Stimulated activated CD4-positive, alpha-beta T cell treated with anti-CD3 and anti-CD28 coated beads, Interleukin-2, amount 100 ng/mL, for 24 hours (primary cell): Measurements from ENCODE around the gene APOA5.
A peak's percentile ranks its signal among the peaks of the same experiment; 100 is the strongest.
"Not testable (repeated sequence)": the region's sequence is repeated elsewhere in the genome, so short reads cannot be mapped to it uniquely, and the experiment has no call there.

Source experiments
- DNase-seq, 2 donors: peaks; one replicate each; pipeline ENCODE4 v3.0.0-alpha.2; 2020

The APOA5 gene, protein sequence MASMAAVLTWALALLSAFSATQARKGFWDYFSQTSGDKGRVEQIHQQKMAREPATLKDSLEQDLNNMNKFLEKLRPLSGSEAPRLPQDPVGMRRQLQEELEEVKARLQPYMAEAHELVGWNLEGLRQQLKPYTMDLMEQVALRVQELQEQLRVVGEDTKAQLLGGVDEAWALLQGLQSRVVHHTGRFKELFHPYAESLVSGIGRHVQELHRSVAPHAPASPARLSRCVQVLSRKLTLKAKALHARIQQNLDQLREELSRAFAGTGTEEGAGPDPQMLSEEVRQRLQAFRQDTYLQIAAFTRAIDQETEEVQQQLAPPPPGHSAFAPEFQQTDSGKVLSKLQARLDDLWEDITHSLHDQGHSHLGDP

DNA sequence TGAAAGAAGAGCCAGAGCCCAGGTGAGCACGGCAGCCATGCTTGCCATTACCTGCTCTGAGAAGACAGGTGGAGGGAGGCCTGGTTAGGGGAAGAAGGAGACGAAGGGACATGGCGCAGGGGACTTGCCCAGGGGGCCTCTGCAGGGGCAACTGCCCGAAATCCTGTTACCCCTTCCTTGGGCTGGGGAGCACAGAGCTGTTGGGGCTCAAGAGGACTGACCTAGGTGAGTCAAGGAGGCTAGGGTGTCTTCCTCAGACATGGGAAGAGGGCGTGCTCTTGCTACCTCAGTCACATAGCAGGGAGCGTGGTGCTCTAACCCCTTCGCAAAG, at the start of gene APOA5:
Gene APOA5 (minus strand): TSS at position 67 of the 331 bp plus-strand sequence. CDS start 19 bp downstream, at position 48.
- DNase-seq: no peak

DNA sequence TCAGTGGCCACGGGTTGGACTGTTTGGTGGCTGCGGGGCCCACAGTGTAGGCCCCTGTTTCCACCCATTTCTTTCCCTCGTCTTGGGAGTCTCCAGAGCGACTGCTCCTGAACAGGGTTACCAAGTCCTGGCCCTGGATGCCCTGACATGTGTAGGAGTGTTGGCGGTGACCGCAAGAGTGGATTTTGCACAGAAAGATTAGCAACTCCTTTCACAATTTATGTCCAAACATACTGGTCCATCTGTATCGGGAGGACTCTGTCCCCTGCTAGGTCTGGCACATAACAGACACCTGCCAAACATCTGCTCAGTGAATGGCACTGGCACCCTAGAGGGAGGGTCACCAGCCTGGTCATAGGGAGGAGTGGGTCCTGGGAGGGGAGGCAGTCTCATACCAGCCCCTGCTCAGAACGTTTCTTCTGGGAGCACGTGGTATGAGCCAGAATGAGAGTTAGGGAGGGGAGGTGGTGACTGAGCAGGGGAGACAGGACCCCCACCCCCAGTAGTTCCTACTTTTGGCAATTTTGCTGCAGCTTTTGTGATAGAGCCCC, 49.1 kb upstream of the APOA5 start:
- no peak for DNase-seq

DNA sequence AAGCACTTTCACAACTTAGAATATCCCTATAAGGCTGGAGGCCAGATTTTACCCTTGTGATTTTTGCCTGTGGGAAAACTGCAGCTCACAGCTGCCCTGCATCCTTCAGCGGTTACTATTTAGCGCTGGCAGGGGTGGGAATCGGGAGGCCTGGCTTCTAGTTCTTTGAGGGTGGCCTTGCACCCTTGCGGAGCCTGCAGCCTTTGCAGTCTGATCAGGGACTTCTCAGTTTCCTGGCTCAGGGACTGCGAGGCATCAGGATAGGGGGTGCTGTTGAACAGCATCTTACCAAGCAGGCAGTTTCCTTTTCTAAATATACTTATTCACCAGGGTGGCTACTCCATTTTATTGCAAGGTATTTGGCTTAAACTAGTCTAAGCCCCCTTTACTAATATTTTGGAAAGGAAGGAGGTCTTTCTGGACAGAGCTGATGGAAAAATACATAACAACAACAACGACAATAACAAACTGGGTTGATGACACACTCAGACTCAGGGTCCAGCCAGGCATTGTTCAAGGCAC, 48.6 kb upstream of the APOA5 start:
- no peak for DNase-seq

DNA sequence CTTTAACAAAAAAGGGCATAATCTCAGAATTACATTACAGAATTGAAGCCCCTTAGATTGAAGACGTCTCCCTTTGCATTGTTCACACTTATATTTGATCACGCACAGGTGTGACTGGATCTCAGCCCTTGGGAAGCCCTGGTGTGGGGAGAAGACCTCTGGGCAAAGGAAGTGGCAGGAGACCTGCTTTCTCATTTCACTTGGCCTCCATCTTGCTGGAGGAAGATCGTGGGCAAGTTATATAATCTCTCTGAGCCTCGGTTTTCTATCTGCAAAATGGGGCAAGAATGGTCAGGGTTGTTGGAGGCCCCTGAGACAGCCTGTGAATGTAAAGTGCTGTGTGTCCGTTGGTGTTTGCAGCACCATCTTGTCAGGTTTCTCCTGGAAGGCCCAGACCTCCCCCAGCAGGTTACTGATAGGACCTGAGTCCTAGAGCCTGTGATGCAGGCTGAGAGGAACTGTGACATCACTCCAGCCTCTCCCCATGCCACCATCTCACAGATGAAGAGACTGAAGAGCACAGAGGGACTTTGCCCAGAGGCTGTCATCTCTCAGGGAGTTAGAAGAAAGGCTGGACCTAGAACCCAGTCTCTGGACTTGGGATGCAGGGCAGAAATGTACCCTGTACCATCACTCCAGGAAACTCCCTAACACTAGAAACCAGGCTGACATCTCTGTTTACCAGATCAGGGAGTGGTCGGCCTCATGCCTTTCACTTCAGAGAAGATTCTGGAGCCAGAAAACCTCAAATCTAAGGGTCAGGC, 46.8 kb upstream of the APOA5 start:
- DNase-seq: no peak

DNA sequence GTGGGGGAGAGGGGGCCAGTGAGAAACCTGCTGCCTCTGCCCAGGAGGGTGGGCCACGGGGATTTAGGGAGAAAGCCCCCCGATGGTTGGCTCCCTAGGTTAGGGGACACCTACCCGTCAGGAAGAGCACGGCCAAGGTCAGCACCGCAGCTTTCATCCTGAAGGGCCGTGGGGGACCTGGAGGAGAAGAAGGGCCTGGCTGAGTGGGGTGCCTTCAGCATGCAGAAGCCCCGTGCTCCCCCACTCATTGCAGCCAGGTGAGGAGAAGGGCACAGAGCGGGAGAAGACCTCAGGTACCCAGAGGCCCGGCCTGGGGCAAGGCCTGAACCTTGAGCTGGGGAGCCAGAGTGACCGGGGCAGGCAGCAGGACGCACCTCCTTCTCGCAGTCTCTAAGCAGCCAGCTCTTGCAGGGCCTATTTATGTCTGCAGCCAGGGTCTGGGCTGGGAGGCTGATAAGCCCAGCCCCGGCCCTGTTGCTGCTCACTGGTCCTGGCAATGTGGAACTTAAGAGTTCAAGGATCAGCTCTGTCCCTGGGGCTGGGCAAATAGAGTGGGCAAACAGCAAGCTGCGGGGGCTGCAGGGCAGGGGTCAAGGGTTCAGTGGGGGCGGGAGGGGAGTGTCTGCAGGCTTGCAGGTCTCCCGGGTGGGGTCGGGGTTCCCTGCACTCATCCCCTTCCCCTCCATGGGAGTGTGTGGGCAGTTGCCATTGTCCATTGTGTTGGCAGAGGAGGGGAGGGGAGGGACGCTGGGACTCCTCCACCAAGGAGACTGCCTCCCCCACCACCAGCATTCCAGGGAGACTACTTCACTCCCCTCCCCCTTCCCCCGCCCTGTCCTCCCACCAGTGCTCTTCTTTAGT, 45.8 kb upstream of the APOA5 start, which contains the start of gene APOA1:
Gene APOA1 (minus strand): TSS at position 392 of the 861 bp plus-strand sequence. CDS start 235 bp downstream, at position 157.
- DNase-seq: no peak

DNA sequence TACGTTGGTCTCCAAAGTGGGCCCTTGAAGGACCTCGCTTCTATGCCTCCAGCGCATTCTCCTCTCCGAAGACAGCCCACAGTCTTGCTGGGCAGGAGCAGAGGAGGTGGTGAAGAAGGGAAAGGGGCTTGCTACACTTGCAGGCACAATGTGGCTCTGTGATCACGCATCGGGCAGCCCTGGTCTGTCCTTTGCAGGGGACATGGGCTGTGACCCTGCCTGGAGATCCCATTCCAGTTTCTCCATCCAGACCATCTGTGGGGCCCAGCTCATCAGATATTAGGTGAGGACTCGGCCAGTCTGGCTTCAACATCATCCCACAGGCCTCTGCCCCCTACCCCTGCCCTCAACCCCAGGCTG, 44.9 kb upstream of the APOA5 start:
- no peak for DNase-seq

DNA sequence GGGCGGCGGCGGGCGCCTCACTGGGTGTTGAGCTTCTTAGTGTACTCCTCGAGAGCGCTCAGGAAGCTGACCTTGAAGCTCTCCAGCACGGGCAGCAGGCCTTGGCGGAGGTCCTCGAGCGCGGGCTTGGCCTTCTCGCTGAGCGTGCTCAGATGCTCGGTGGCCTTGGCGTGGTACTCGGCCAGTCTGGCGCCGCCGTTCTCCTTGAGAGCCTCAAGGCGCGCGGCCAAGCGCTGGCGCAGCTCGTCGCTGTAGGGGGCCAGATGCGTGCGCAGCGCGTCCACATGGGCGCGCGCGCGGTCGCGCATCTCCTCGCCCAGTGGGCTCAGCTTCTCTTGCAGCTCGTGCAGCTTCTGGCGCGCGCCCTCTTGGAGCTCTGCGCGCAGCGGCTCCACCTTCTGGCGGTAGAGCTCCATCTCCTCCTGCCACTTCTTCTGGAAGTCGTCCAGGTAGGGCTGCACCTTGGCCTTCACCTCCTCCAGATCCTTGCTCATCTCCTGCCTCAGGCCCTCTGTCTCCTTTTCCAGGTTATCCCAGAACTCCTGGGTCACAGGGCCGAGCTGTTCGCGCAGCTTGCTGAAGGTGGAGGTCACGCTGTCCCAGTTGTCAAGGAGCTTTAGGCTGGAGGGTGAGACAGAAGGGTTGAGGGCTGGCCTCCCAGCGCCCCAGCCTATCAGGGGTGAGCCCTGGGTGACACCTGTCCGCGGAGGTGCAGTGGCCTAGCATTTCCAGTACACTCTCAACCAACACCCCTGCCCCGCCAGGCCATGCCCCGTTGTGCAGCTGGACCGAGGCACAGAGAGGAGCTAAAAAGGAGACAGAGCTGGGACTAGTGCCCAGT, 44.3 kb upstream of the APOA5 start:
- DNase-seq: peak; percentile 74 to 83

DNA sequence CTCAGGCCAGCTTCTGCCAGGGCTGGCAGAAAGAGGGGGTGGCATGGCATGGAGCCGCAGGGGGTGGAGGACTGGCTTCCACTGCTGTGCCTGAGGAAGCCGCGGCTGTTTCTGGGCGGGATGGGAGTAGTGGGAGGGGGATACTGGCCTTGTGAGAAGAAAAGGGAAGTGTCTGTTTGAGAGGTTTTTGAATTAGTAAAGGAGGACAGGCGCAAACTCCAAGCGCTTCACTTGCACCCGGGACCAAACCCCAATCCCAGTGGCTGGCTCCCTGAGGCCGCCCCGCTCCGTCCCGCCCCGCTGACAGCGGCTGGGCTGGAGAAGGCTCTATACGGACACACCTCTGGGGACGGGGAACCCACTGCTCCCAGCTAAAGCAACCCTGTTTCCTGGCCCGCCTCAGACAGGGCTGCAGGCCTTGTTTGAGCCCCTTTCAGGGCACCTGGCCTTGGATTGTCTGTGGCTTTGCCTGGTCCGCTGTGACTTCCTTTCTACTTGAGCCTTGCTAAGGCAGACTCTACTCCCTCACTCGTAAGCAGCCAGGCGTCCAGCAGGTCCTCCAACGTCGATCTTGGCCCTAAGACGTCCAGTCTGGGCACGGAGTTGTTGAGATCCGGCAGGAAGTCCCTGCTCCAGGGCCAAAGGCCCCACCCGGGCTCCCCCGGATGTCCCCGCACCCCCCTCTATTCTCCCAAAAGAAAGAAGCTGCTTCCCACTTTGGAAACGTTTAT, 43.5 kb upstream of the APOA5 start:
- DNase-seq: peak in 1 of 2 donors; percentile 10

DNA sequence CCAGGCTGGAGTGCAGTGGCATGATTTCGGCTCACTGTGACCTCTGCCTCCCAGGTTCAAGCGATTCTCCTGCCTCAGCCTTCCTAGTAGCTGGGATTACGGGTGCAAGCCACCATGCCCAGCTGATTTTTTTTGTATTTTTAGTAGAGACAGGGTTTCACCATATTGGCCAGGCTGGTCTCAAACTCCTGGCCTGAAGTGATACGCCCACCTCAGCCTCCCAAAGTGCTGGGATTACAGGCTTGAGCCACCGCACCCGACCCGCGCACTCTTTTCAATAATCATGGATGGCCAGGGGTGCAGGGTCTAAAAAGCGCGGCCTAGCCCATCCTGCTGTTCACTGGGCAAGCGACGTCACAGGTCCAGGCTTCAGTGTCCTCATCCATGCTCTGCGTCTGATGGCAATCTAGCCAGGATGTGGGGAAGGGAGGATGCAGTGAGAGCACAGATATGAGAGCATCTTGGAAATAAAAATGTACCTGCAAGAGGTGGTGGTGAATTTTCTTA, 42.9 kb upstream of the APOA5 start:
- not testable (repeated sequence) for DNase-seq

DNA sequence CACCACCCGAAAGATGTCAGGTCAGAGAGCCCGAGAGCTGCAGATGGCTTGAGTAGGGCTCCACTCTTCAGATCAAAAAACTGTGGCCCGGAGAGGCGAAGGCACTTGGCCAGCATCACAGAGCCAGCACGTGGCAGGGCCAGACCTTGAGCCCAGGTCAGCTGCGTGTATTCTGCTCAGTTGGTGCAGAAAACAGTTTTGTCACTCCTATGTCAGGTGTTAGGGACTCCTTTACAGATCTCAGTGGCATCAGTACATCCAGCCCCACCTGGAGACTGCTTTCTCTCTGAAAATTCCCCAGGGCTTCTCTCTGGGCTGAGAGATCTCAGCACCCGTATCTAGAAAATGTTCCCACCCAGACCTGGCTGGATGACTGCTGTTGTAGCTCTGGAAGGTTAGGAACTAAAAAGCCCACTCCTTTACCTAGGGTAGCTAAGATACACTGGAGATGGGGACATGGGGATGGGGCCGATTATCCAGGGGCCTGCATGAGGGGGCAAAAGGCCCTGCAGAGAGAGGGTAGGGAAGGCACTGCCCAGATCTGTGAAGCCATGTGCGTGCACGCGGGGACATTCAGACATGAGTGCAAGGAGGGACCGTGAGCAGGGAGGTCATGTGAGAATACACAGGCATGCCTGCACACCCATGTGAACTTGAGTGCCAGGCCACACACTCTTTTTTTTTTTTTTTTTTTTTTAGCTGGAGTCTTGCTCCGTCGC, 42.3 kb upstream of the APOA5 start:
- DNase-seq: no peak

DNA sequence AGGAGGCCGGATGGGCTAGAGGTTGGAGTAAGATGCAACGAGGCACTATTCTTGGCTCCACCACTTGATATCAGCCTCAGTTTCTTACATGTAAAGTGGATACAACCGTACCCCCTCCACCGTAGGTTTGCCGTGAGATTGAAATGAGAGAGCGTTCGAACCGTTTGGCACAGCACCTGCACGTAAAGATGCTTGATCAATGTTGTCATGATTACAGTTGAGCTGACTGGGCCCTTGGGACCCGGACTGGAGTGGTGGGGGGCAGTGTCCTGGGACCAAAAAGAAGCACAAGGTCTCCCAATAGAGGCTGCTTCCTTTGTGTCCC, 41.8 kb upstream of the APOA5 start:
- DNase-seq: no peak

DNA sequence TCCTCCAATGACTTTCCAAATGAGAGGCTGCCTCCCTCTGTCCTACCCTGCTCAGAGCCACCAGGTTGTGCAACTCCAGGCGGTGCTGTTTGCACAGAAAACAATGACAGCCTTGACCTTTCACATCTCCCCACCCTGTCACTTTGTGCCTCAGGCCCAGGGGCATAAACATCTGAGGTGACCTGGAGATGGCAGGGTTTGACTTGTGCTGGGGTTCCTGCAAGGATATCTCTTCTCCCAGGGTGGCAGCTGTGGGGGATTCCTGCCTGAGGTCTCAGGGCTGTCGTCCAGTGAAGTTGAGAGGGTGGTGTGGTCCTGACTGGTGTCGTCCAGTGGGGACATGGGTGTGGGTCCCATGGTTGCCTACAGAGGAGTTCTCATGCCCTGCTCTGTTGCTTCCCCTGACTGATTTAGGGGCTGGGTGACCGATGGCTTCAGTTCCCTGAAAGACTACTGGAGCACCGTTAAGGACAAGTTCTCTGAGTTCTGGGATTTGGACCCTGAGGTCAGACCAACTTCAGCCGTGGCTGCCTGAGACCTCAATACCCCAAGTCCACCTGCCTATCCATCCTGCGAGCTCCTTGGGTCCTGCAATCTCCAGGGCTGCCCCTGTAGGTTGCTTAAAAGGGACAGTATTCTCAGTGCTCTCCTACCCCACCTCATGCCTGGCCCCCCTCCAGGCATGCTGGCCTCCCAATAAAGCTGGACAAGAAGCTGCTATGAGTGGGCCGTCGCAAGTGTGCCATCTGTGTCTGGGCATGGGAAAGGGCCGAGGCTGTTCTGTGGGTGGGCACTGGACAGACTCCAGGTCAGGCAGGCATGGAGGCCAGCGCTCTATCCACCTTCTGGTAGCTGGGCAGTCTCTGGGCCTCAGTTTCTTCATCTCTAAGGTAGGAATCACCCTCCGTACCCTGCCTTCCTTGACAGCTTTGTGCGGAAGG, 40.9 kb upstream of the APOA5 start:
- DNase-seq: no peak

DNA sequence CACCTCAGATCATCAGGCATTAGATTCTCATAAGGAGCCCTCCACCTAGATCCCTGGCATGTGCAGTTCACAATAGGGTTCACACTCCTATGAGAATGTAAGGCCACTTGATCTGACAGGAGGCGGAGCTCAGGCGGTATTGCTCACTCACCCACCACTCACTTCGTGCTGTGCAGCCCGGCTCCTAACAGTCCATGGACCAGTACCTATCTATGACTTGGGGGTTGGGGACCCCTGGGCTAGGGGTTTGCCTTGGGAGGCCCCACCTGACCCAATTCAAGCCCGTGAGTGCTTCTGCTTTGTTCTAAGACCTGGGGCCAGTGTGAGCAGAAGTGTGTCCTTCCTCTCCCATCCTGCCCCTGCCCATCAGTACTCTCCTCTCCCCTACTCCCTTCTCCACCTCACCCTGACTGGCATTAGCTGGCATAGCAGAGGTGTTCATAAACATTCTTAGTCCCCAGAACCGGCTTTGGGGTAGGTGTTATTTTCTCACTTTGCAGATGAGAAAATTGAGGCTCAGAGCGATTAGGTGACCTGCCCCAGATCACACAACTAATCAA, 40.2 kb upstream of the APOA5 start:
- no peak for DNase-seq

DNA sequence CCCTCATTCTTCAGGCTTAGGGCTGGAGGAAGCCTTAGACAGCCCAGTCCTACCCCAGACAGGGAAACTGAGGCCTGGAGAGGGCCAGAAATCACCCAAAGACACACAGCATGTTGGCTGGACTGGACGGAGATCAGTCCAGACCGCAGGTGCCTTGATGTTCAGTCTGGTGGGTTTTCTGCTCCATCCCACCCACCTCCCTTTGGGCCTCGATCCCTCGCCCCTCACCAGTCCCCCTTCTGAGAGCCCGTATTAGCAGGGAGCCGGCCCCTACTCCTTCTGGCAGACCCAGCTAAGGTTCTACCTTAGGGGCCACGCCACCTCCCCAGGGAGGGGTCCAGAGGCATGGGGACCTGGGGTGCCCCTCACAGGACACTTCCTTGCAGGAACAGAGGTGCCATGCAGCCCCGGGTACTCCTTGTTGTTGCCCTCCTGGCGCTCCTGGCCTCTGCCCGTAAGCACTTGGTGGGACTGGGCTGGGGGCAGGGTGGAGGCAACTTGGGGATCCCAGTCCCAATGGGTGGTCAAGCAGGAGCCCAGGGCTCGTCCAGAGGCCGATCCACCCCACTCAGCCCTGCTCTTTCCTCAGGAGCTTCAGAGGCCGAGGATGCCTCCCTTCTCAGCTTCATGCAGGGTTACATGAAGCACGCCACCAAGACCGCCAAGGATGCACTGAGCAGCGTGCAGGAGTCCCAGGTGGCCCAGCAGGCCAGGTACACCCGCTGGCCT, 38.7 kb upstream of the APOA5 start:
- DNase-seq: no peak

DNA sequence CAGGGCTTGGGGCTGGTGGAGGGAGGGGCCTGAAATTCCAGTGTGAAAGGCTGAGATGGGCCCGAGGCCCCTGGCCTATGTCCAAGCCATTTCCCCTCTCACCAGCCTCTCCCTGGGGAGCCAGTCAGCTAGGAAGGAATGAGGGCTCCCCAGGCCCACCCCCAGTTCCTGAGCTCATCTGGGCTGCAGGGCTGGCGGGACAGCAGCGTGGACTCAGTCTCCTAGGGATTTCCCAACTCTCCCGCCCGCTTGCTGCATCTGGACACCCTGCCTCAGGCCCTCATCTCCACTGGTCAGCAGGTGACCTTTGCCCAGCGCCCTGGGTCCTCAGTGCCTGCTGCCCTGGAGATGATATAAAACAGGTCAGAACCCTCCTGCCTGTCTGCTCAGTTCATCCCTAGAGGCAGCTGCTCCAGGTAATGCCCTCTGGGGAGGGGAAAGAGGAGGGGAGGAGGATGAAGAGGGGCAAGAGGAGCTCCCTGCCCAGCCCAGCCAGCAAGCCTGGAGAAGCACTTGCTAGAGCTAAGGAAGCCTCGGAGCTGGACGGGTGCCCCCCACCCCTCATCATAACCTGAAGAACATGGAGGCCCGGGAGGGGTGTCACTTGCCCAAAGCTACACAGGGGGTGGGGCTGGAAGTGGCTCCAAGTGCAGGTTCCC, 38.0 kb upstream of the APOA5 start, which contains the start of gene APOC3:
Gene APOC3 (plus strand): TSS at position 383 of the 659 bp plus-strand sequence. CDS start 676 bp downstream, outside the sequence.
- DNase-seq: no peak

DNA sequence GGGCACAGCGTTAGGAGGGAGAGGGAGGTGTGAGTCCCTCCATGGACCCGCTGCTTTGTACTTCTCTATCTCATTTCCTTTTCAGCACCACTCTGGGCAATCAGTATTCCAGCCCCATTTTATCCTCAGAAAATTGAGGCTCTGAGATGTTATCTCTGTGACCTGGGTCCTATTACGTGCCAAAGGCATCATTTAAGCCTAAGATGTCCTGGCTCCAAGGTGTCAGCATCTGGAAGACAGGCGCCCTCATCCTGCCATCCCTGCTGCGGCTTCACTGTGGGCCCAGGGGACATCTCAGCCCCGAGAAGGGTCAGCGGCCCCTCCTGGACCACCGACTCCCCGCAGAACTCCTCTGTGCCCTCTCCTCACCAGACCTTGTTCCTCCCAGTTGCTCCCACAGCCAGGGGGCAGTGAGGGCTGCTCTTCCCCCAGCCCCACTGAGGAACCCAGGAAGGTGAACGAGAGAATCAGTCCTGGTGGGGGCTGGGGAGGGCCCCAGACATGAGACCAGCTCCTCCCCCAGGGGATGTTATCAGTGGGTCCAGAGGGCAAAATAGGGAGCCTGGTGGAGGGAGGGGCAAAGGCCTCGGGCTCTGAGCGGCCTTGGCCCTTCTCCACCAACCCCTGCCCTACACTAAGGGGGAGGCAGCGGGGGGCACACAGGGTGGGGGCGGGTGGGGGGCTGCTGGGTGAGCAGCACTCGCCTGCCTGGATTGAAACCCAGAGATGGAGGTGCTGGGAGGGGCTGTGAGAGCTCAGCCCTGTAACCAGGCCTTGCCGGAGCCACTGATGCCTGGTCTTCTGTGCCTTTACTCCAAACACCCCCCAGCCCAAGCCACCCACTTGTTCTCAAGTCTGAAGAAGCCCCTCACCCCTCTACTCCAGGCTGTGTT, 37.2 kb upstream of the APOA5 start:
- DNase-seq: no peak
